ENCODE measurements around the gene LRRFIP2.

- TF ChIP-seq EZH2 (IDR thresholded peaks at IDR 0.05; ENCODE audit: insufficient read depth, poor library complexity, severe bottlenecking) (no peak), EZH2phosphoT487 (IDR thresholded peaks at IDR 0.05; ENCODE audit: insufficient read depth, low read depth) (no peak)
These were observed 51.1 kb downstream of the LRRFIP2 start for GRCh38 chr3:37123292-37123691.

Data from GM23248 (cell line).